ENCODE measurements around the gene REEP1. TPM values are rescaled to one million over a fixed set of nuclear protein-coding genes. Genes with fewer than 3 reads are reported as not detected.

The REEP1 gene
- total and polyA plus RNA-seq, 2 of the 13 experiments (the other 11 are each of a cell fraction or from before 2014, with no cell fraction given) = 0.27 TPM; not detected in 1

GRCh38 chr2:86304416-86304815, 33.0 kb downstream of the REEP1 start (continued):
- TF ChIP-seq FUBP1 (CRISPR knock-in tag; IDR thresholded peaks at IDR 0.05; ENCODE audit: borderline replicate concordance) (no peak), CTCF (CRISPR knock-in tag; IDR thresholded peaks at IDR 0.05) (no peak)

- Histone ChIP-seq H2AFZ (ENCODE audit: low read length) (no peak overlapping the region), H3K27ac (ENCODE audit: extremely low read length, insufficient read depth, low read length) (no peak overlapping the region), H3K36me3 (replicated peaks in 1 of 2; ENCODE audit: control insufficient read depth in 1 of 2, insufficient read depth in 2 of 2, low read length in 2 of 2) (no peaks in the 10 kb centered on the region), H3K9ac (ENCODE audit: insufficient read depth, low read depth, low read length) (no peak overlapping the region), H4K20me1 (ENCODE audit: insufficient read depth, low read length) (no peaks in the 10 kb centered on the region), H3K4me1 (ENCODE audit: insufficient read depth, low read length) (no peaks in the 10 kb centered on the region), H3K79me2 (ENCODE audit: insufficient read depth, low read length) (no peaks in the 10 kb centered on the region), H3K4me3 (replicated peaks in 1 of 3; ENCODE audit: insufficient read depth in 1 of 3, low read depth in 2 of 3, low read length in 3 of 3) (no peak overlapping the region), H3K27me3 (ENCODE audit: control insufficient read depth in 1 of 2, insufficient read depth in 2 of 2, low read length in 2 of 2) (peaks cover 3 to 40% of the 10 kb centered on the region in 2 experiments; a peak in 4 of 5 replicates), H3K4me2 (ENCODE audit: low read depth, low read length) (no peak overlapping the region), H3K9me3 (ENCODE audit: low read length) (no peaks in the 10 kb centered on the region)
- ChIA-PET POLR2A (no interaction called here), CTCF (ENCODE audit: low intra/inter-chr PET ratio, low total read pairs) (no interaction called here)
- no peak for ATAC-seq
- no peak for FAIRE-seq
- no TSS peak for BruUV-seq (replicated peaks)
- TF ChIP-seq CHD4 (IDR thresholded peaks at IDR 0.05; ENCODE audit: borderline replicate concordance, low read length) = no peak
- no peak for TF ChIP-seq ZNF101 (CRISPR knock-in tag; IDR thresholded peaks at IDR 0.05; ENCODE audit: borderline replicate concordance, low read depth)
- TF ChIP-seq DDIT3 (CRISPR knock-in tag; IDR thresholded peaks at IDR 0.05) = no peak
- TF ChIP-seq ZBTB26 (CRISPR knock-in tag; IDR thresholded peaks at IDR 0.05; ENCODE audit: borderline replicate concordance) = no peak
- in situ Hi-C loops (cut with HindIII; ENCODE audit: extremely low pct_ligation_motif_present, low pct_unique_long_range_greater_than_20kb) (no loop called here), intact Hi-C loops (cut with micrococcal nuclease; ENCODE audit: unreplicated experiment) (no loop called here)
- WGBS (ENCODE audit: low lambda C conversion rate) = 0% methylated on average over 1 of the region's 1 CpG
- DNase-seq (ENCODE audit: low spot score) = no peak
Measured at GRCh38 chr2:86302320-86302719, 35.1 kb downstream of the REEP1 start.
